Measurements from ENCODE around the gene MTA3.

Gene MTA3

DNA sequence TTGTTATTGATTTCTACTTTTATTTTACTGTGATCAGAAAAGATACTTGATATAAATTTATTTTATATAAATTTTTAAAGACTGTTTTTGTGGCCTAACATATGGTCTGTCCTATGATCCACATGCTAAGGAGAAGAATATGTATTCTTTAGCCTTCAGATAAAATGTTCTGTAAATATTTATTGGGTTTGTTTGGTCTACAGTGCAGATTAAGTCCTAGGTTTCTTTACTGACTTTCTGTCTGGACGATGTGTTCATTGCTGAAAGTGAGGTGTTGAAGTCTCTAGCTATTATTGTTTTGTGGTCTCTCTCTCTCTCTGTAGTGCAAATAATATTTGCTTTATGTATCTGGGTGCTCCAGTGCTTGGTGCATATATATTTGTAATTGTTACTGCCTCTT is 165.4 kb downstream of the MTA3 start:
- no peak for DNase-seq (ENCODE audit: low spot score)

DNA sequence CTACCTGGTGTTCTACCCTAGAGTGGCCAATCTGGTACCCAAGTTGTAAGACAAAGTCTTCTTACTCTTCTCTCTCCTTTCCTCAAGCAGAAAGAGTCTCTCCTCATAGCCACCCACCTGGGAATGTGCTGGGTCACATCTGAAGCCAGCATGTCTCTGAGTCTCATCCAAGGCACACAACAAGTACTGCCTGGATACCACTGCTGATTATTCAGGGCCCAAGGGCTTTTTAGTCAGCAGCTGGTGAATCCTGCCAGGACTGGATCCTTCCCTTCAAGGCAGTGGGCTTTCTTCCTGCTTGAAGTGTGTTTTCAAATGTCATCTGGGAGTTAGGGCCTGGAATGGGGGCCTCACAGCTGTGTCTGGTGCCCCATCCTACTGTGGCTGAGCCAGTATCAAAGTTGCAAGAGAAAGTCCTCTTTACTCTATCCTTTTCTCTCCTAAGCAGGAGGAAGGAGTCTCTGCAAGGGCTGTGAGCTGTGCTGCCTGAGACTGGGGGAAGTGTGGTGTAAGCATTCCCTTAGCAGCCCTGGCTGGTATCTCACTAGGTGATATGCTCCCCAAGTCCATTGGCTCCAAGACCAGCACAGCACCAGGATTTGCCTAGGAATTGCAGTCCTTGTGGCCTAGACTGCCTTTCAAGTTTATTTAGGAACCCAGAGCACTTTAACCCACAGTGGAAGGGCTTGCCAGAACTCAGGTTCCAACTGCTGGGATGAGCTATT is 168.3 kb downstream of the MTA3 start:
- no peak for DNase-seq (ENCODE audit: low spot score)

- DNase-seq (ENCODE audit: low spot score): no peak
These were observed 172.7 kb downstream of the MTA3 start for GRCh38 chr2:42741140-42741539.

DNA sequence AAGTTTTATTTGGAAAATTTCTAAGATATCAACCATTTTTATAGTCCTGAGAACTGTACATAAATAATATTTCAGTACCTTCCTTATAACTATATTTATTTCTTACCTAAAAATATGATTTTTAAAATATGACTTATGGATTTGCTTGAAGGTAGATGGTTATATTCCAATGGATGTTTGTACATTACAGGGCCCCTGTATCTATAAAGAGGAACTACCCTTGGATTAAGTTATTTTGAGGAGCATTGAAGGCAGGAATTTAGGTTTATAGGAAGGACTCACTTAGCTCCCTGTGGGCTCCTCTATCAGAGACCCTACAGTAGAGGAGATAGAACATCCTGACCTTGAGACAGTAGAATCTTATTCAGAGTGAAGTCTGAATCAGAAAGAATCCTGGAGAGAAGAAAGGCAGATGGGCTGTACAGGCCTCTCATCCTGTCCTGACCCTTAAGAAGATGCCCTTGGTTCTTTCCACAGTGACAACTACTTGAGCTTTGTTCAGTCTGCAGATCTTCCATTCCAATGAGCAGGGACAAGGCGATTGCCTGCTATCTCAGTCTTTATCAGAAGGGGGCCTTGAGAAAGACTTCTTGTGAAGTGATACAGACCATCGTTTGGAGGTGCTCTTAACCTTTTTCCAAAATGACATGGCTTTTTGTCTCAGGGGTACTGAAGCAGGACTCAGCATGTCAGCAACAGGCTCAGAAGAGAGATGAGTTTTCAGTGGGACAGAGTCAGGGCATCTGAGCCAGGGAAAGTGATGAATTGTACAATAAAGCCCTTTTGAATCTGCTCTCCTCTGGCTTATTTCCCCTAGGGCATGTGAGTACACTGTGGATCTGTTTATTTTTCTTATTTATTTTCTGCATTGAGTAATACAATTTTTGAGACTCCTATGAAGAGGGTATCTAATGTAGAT is 174.6 kb downstream of the MTA3 start:
- no peak for DNase-seq (ENCODE audit: low spot score)

DNA sequence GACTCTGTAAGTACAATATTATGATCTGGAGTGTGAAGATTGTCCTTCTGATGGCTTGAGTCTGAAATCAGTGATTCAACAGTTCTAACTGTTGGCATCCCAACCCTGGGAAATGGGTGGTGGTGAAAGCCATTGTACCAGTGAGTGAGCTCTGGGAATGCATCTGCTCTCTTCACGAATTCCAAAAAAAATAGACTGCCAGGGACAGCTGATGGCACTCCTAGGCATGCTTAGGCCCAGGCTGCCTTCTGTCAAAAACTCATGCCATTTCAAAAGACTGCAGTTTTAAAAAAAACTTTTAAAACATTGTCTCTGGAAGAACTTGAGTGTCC is 175.2 kb downstream of the MTA3 start:
- no peak for DNase-seq (ENCODE audit: low spot score)

DNA sequence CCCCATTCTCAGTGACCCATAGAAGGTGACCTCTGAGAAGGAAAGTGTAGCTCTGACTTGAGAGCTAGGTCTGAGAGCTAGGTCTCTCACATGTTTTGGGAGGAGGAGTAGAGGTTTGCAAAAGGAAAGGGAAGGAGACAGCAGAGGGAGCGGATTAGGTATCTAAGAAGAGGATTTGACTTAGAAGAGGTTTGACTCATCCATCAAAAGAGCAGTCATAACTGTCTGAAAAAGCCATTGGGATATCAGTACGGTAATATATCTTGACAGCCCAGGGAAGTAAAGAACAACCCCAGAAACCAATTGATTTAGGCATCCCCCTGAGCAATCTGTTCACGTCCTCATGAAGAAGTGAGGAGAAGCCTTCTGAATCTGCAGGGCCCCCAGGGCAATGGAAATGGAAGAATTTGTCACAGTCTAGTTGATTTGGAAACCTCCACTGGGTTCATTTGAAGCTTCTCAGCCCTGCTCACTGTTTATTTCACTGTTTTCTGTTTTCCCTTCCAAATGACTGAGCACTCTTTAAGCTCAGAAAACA is 176.2 kb downstream of the MTA3 start:
- DNase-seq (ENCODE audit: low spot score): no peak

DNA sequence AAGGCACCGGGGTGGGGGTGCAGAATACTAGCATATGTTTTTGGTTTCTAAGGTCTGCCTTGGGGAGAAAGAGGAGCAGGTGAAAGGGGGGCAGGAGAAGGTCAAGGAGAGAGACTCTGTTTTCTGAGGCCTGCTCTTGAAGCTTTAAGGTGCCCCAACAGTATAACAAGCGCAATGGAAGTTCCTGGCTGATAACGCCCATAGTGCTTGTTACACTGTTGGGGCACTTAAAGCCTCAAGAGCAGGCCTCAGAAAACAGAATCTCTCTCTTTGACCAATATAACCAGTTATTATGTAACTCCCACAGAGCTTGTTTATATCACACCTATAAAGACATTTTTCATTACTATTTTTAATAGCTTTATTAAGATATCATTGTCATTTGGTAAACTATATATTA is 179.0 kb downstream of the MTA3 start:
- no peak for DNase-seq (ENCODE audit: low spot score)

- DNase-seq (ENCODE audit: low spot score): no peak
These were observed 180.4 kb downstream of the MTA3 start for GRCh38 chr2:42748840-42749239.

DNA sequence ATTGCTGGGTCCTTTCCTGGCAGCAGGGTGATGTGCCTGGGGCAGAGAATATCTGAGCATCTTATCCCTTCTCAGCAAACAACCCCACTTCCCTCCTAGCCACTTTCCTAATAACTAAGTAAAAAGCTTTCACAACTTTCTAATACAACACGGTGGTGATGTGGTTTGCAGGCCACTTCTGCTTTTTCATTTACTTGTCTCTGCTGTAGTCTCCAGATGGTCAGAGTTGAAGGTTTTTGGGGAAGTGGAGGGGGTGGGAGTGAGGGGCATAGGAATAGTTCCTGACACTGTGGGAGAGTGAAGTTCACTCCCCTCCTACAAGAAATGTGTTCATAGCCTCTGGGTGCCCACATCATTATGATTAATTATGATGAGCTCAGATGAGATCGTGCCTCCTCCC is 183.9 kb downstream of the MTA3 start:
- DNase-seq (ENCODE audit: low spot score): no peak

- no peak for DNase-seq (ENCODE audit: low spot score)
These were observed 184.7 kb downstream of the MTA3 start for GRCh38 chr2:42752816-42753813.

DNA sequence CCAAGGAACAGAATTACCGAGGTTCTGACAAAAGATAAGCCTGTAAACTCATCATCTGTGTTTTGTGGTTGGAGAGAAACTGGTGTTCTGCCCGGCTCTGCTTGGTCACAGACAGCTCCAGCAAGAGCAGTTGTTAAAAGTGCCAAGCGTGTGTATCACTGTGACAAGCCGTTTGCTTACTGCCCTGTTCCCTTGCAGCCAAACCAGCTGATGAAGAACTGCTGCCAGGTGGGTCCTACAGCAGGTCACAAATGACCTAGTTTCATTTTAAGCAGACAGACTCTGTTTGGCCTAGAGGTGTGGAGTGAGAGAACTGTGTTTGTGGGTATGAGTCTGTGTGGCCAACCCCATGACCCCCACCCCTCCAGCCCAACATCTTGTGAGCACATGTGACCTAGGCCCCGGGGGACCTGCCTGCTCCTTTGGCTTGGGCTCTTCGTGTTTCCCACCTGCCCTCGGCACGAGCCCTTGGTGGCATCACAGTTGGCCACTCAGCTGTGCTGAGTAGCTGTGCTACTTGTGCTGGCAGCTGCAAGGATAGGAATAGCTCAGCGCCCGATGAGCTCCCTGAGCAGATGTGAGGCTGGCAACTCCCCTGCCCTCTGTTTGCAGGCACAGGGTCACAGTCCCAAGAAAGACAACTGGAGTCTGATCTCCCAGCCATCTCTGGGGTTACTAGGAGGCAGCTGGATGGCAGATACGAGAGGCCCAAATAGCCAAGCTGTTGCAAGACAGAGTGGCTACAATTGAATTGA is 185.8 kb downstream of the MTA3 start:
- peak; percentile 78 for DNase-seq (ENCODE audit: low spot score)

DNA sequence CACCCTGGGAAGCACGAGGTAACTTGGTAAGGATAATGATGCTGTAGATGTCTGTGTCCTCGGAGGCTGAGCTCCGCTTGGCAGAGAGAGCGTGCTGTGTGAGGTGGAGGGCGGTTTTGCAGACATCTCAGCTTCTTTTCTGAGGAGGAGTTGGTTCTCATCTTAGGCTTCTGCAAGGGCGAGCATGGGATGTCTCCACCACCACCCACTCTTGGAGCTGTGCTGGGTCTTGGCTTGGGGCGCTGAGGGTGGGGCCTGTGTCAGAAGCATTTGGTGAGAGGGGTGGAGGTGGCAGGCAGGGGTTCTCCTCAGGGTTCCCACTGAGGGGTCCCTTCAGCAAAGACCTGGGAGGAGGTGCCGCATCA is 186.3 kb downstream of the MTA3 start:
- no peak for DNase-seq (ENCODE audit: low spot score)

- DNase-seq (ENCODE audit: low spot score): no peak
These were observed 186.9 kb downstream of the MTA3 start for GRCh38 chr2:42755191-42755880.

- no peak for DNase-seq (ENCODE audit: low spot score)
These were observed 187.8 kb downstream of the MTA3 start for GRCh38 chr2:42756150-42756775.

DNA sequence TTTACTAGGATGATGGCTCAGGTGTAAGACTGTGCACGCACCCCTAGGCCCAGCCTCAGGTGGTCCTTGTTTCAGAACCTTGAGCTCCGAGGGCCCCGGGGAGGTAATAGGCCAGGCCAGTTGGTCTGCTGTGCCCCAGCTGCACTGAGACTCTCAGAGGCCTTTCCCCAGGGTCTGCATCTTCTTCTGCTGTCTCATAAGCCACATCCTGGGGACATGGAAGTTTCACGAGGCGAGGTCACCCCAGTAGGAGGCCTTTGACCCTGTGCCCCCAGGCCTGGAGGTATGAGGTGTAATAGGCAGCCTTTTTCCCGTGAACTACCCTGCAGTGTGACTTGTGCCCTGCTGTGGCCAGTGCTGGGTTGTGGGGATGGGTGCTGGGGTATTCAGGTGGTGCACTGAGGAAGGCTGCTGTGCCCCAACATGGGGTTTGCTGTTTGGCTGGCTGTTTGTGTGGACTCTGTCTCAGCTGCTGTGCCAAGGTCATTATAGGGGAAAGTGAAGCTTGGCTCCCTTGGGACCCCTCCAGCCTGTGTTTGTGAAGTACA is 188.6 kb downstream of the MTA3 start:
- no peak for DNase-seq (ENCODE audit: low spot score)

- DNase-seq (ENCODE audit: low spot score): no peak
These were observed 189.7 kb downstream of the MTA3 start for GRCh38 chr2:42757981-42758740.

- DNase-seq (ENCODE audit: low spot score): no peak
These were observed 190.3 kb downstream of the MTA3 start for GRCh38 chr2:42758751-42759150.

- no peak for DNase-seq (ENCODE audit: low spot score)
These were observed 193.1 kb downstream of the MTA3 start for GRCh38 chr2:42761554-42761953.

DNA sequence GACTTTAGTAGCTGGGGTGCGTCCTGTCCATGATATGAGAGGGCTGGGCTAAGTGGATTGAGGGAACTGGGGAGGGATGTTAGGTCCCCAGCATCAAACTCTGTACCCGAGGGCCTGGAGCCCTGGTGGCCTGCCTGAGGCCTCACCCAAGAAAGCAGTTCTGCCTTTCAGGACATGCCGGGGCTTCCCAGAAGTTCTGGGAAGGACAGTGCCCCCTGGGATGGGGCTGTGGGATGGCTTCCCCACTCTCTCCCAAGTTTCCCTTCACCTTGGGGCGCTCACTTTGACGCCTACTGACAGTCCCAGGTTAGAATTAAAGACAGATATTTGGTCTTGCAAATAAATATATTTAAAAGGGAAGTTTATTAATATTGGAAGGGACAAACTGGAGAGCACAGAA is 193.7 kb downstream of the MTA3 start:
- DNase-seq (ENCODE audit: low spot score): no peak

Data from cerebellar cortex (tissue), 1 donor.